ENCODE data around the gene ITPR2.

DNA sequence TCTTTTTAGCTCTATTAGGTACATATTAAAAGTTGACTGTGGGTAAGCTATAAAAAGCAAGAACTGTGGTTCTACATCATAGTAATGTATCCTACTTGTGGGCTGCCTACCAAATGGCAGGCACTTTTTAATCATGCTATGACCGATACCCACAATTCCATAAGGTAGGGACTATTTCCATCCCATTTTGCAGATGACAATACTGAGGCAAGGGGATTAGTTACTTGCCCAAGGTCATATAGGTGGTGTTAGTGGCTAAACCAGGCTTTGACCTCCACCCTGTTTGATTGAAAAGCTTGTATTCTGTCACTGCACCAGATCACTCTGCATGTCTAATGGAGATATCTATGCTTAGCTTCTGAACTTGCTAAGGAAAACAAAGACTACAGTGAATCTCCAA, 485.7 kb downstream of the ITPR2 start:
- TF ChIP-seq, protein P1, sequence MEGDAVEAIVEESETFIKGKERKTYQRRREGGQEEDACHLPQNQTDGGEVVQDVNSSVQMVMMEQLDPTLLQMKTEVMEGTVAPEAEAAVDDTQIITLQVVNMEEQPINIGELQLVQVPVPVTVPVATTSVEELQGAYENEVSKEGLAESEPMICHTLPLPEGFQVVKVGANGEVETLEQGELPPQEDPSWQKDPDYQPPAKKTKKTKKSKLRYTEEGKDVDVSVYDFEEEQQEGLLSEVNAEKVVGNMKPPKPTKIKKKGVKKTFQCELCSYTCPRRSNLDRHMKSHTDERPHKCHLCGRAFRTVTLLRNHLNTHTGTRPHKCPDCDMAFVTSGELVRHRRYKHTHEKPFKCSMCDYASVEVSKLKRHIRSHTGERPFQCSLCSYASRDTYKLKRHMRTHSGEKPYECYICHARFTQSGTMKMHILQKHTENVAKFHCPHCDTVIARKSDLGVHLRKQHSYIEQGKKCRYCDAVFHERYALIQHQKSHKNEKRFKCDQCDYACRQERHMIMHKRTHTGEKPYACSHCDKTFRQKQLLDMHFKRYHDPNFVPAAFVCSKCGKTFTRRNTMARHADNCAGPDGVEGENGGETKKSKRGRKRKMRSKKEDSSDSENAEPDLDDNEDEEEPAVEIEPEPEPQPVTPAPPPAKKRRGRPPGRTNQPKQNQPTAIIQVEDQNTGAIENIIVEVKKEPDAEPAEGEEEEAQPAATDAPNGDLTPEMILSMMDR (conservative IDR thresholded peaks at IDR 0.05; ENCODE audit: low read length), result no peak
- TF ChIP-seq EZH2phosphoT487 (IDR thresholded peaks at IDR 0.05; ENCODE audit: borderline replicate concordance), result no peak

Data from Loucy (cell line).